ENCODE measurements around the gene OR4C46.
"Not testable (repeated sequence)": the region's sequence is repeated elsewhere in the genome, so short reads cannot be mapped to it uniquely, and the experiment has no call there.

OR4C46 gene

GRCh38 chr11:54603898-54604297, at the start of gene OR4C46:
OR4C46 (minus strand) TSS chr11:54603998; CDS start chr11:54603998, 0 bp downstream.
- no peak for DNase-seq

GRCh38 chr11:54645606-54646005, 41.8 kb upstream of the OR4C46 start:
- DNase-seq, result not testable (repeated sequence)

- DNase-seq, result not testable (repeated sequence)
These were observed 42.4 kb downstream of the OR4C46 start for GRCh38 chr11:54561439-54561838.

GRCh38 chr11:54558919-54559318, 44.9 kb downstream of the OR4C46 start:
- no peak for DNase-seq

- no peak for DNase-seq
These were observed 45.4 kb downstream of the OR4C46 start for GRCh38 chr11:54558407-54558806.

Data from Kasumi-1 (cell line).